B cell (primary cell): ENCODE data around the gene HSPD1. TPM values are rescaled to one million over a fixed set of nuclear protein-coding genes. Genes with fewer than 3 reads are reported as not detected.

Source experiments
- ATAC-seq: fragments of 200-7000 bp; cut with Tn5 transposase; one replicate; pipeline ENCODE4 v1.10.0; 2021; ENCODE audit warnings: low read depth, mild to moderate bottlenecking, moderate number of reproducible peaks, moderate library complexity
- CTCF ChIA-PET: fragments of 350-600 bp; sonication (Branson Sonifier 250); formaldehyde crosslinking; loops from one replicate; lab custom pipeline; 2021; ENCODE audit warnings: antibody characterized with exemption, inconsistent platforms; lab: Charles Lee
- POLR2A ChIA-PET: fragments of 350-600 bp; sonication (Branson Sonifier 250); formaldehyde crosslinking; loops from one replicate; lab custom pipeline; 2021; ENCODE audit warnings: antibody characterized with exemption; lab: Charles Lee
- DNase-seq: peaks from one replicate; pipeline ENCODE4 v3.0.0; 2013
- H2AFZ ChIP-seq: 2 replicates; pipeline ENCODE4 v1.6.1; 2012; ENCODE audit warnings: mild to moderate bottlenecking, low read depth, low read length; ENCODE audit not compliant: insufficient read depth, poor library complexity, severe bottlenecking
- H3K27ac ChIP-seq, 2 donors: 1 replicate in 1 of 2; 2 replicates in 1 of 2; pipeline ENCODE4 v1.5.1; 2012 to 2013; ENCODE audit warnings: low read length in 2 of 2, mild to moderate bottlenecking in 2 of 2, moderate library complexity in 1 of 2
- H3K27me3 ChIP-seq, 4 experiments: fragments of 200-600 bp in 1 of 4; sonication (generic) in 1 of 4; replicated peaks in 1 of 4; 1 replicate in 2 of 4; 2 replicates in 2 of 4; pipeline versions ENCODE4 v1.6.1 to v1.7.0; 2013 to 2016; ENCODE audit warnings: low read length in 3 of 4, mild to moderate bottlenecking in 2 of 4, mixed read lengths in 1 of 4, moderate library complexity in 1 of 4; ENCODE audit not compliant: insufficient read depth in 4 of 4, control insufficient read depth in 3 of 4; ENCODE audit errors: control extremely low read depth in 1 of 4
- H3K36me3 ChIP-seq, 2 experiments: replicated peaks in 1 of 2; 1 replicate in 1 of 2; 2 replicates in 1 of 2; pipeline versions ENCODE4 v1.6.1 to v1.7.1; 2013; ENCODE audit warnings: low read length in 1 of 2; ENCODE audit not compliant: insufficient read depth in 2 of 2, control insufficient read depth in 1 of 2; ENCODE audit errors: control extremely low read depth in 1 of 2, extremely low read depth in 1 of 2
- H3K4me1 ChIP-seq, 2 donors: fragments of 200-600 bp in 1 of 2; sonication (generic) in 1 of 2; 1 replicate in 1 of 2; 2 replicates in 1 of 2; pipeline versions ENCODE4 v1.5.1 to v1.6.1; 2013 to 2017; ENCODE audit warnings: low read length in 2 of 2; ENCODE audit not compliant: control insufficient read depth in 2 of 2, insufficient read depth in 2 of 2
- H3K4me2 ChIP-seq: replicated peaks from 2 replicates; pipeline ENCODE3; 2012; ENCODE audit warnings: mild to moderate bottlenecking, low read depth, low read length; ENCODE audit not compliant: poor library complexity, severe bottlenecking
- H3K4me3 ChIP-seq, 5 experiments: fragments of 200-600 bp in 1 of 5; sonication (generic) in 1 of 5; 1 replicate in 3 of 5; 2 replicates in 2 of 5; pipeline versions ENCODE4 v1.5.1 to v1.7.0; 2011 to 2016; ENCODE audit warnings: low read length in 4 of 5, mild to moderate bottlenecking in 4 of 5, low read depth in 2 of 5, control low read depth in 1 of 5, moderate library complexity in 1 of 5; ENCODE audit not compliant: insufficient read depth in 1 of 5; ENCODE audit errors: control extremely low read depth in 1 of 5, extremely low read depth in 1 of 5
- H3K79me2 ChIP-seq: fragments of 200-600 bp; sonication (generic); one replicate; pipeline ENCODE4 v1.6.0; 2016; ENCODE audit warnings: low read length; ENCODE audit not compliant: control insufficient read depth, insufficient read depth
- H3K9ac ChIP-seq: fragments of 200-600 bp; sonication (generic); 2 replicates; pipeline ENCODE4 v1.6.1; 2017; ENCODE audit warnings: mild to moderate bottlenecking, low read length, moderate library complexity
- H3K9me3 ChIP-seq, 3 donors: one replicate each; pipeline versions ENCODE4 v1.6.1 to v1.7.1; 2013; ENCODE audit warnings: low read length in 2 of 3; ENCODE audit not compliant: control insufficient read depth in 2 of 3, insufficient read depth in 1 of 3; ENCODE audit errors: control extremely low read depth in 1 of 3
- H4K20me1 ChIP-seq: 2 replicates; pipeline ENCODE4 v1.6.0; 2012; ENCODE audit warnings: mild to moderate bottlenecking, low read length; ENCODE audit not compliant: insufficient read depth, control insufficient read depth, poor library complexity, severe bottlenecking
- H3K27ac Mint-ChIP-seq: one replicate; pipeline ENCODE4 v1.8.0; 2021; ENCODE audit warnings: mixed read lengths
- H3K27me3 Mint-ChIP-seq: one replicate; pipeline ENCODE4 v1.8.0; 2021; ENCODE audit warnings: mixed read lengths
- H3K4me1 Mint-ChIP-seq: one replicate; pipeline ENCODE4 v1.8.0; 2021; ENCODE audit warnings: mixed read lengths
- H3K4me3 Mint-ChIP-seq: one replicate; pipeline ENCODE4 v1.8.0; 2021; ENCODE audit warnings: mixed read lengths
- H3K9me3 Mint-ChIP-seq: one replicate; pipeline ENCODE4 v1.8.0; 2022; ENCODE audit warnings: mixed read lengths; ENCODE audit not compliant: insufficient read depth
- EZH2 ChIP-seq: IDR thresholded peaks from 2 replicates; pipeline ENCODE4 v1.6.1; 2012; ENCODE audit warnings: borderline replicate concordance, low read depth, mild to moderate bottlenecking, moderate library complexity, low read length; ENCODE audit not compliant: insufficient read depth, poor library complexity, severe bottlenecking
- WGBS: methylation state at CpG from one replicate; pipeline ENCODE4 v1.1.5; 2013; ENCODE audit warnings: missing lambda C conversion rate; ENCODE audit not compliant: insufficient coverage; 5-methylcytosine and 5-hydroxymethylcytosine counted together
- intact Hi-C: fragments of 100-400 bp; cut with micrococcal nuclease; formaldehyde crosslinking; loops from one replicate; pipeline ENCODE4 v1.10.0; 2022
- polyA plus RNA-seq: library from polyadenylated mRNA; depleted of rRNA; stranded (reverse); fragments of >200 nt; gene quantifications from 2 replicates; pipeline ENCODE4 v1.2.3, GENCODE V29; 2012
- total RNA-seq, 2 donors: library from RNA; stranded (reverse); fragments of 120-200 nt in 1 of 2; gene quantifications; 1 replicate in 1 of 2; 2 replicates in 1 of 2; pipeline versions ENCODE4 v1.2.3 to v1.2.4, GENCODE V29; 2013 to 2022
- TF ChIP-seq, protein P1 (sequence below): fragments of 200-600 bp; IDR thresholded peaks from one replicate; pipeline ENCODE4 v1.8.0; 2022; ENCODE audit warnings: antibody characterized with exemption, mild to moderate bottlenecking

The HSPD1 gene
- total and polyA plus RNA-seq, 2 donors (not counting 1 experiment from before 2014, with no cell fraction given), result 46.6 to 112 TPM

GRCh38 chr2:197543206-197543605 lies 43.6 kb upstream of the HSPD1 start:
- Histone ChIP-seq H3K4me3 (no peak overlapping the region), H3K9ac (no peak overlapping the region), H3K4me2 (no peak overlapping the region), H3K27me3 (no peaks in the 10 kb centered on the region), H3K36me3 (peaks cover 3 to 54% of the 10 kb centered on the region in 2 experiments), H4K20me1 (peaks cover 25% of the 10 kb centered on the region), H3K4me1 (no peaks in the 10 kb centered on the region), H3K27ac (no peak overlapping the region), H2AFZ (no peak overlapping the region), H3K9me3 (no peaks in the 10 kb centered on the region), H3K79me2 (peaks cover 44% of the 10 kb centered on the region)
- Mint-ChIP-seq H3K9me3 (no peaks in the 10 kb centered on the region), H3K4me3 (no peak overlapping the region), H3K4me1 (no peaks in the 10 kb centered on the region), H3K27ac (no peak overlapping the region), H3K27me3 (no peaks in the 10 kb centered on the region)
- ChIA-PET POLR2A (no interaction called here), CTCF (no interaction called here)
- ATAC-seq (no peak), DNase-seq (no peak)
- no peak for TF ChIP-seq EZH2
- TF ChIP-seq, protein P1, sequence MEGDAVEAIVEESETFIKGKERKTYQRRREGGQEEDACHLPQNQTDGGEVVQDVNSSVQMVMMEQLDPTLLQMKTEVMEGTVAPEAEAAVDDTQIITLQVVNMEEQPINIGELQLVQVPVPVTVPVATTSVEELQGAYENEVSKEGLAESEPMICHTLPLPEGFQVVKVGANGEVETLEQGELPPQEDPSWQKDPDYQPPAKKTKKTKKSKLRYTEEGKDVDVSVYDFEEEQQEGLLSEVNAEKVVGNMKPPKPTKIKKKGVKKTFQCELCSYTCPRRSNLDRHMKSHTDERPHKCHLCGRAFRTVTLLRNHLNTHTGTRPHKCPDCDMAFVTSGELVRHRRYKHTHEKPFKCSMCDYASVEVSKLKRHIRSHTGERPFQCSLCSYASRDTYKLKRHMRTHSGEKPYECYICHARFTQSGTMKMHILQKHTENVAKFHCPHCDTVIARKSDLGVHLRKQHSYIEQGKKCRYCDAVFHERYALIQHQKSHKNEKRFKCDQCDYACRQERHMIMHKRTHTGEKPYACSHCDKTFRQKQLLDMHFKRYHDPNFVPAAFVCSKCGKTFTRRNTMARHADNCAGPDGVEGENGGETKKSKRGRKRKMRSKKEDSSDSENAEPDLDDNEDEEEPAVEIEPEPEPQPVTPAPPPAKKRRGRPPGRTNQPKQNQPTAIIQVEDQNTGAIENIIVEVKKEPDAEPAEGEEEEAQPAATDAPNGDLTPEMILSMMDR, result no peak
- intact Hi-C loops, result no loop called here
- WGBS, result no CpG with 5 or more reads among the region's 3 CpGs

GRCh38 chr2:197539734-197540133 lies 40.1 kb upstream of the HSPD1 start:
- no peak overlapping the region for H3K27ac ChIP-seq
- Mint-ChIP-seq H3K27me3 (no peaks in the 10 kb centered on the region), H3K4me1 (peaks cover 2% of the 10 kb centered on the region), H3K27ac (no peak overlapping the region), H3K9me3 (no peaks in the 10 kb centered on the region), H3K4me3 (no peak overlapping the region)
- H3K4me2 ChIP-seq, result no peak overlapping the region
- no peaks in the 10 kb centered on the region for H3K4me1 ChIP-seq
- peaks cover 73% of the 10 kb centered on the region for H3K79me2 ChIP-seq
- CTCF ChIA-PET, result no interaction called here
- POLR2A ChIA-PET, result no interaction called here
- H3K4me3 ChIP-seq, result no peak overlapping the region
- no CpG with 5 or more reads among the region's 1 CpG for WGBS
- no peaks in the 10 kb centered on the region for H3K9me3 ChIP-seq
- intact Hi-C loops, result no loop called here
- no peaks in the 10 kb centered on the region for H3K27me3 ChIP-seq
- DNase-seq (no peak), ATAC-seq (no peak)
- TF ChIP-seq, protein P1, result no peak
- no peak for TF ChIP-seq EZH2
- peaks cover 3 to 57% of the 10 kb centered on the region in 2 experiments for H3K36me3 ChIP-seq
- H2AFZ ChIP-seq, result no peak overlapping the region
- H4K20me1 ChIP-seq, result peaks cover 35% of the 10 kb centered on the region
- no peak overlapping the region for H3K9ac ChIP-seq
